IMR-90 (cell line): ENCODE data around the gene IRF6. TPM values are rescaled to one million over a fixed set of nuclear protein-coding genes. Genes with fewer than 3 reads are reported as not detected.

Experiments
- ATAC-seq: fragments of 200-7000 bp; cut with Tn5 transposase; 2 replicates; pipeline ENCODE4 v1.9.1; 2020; ENCODE audit warnings: low read depth, mild to moderate bottlenecking, moderate library complexity
- BruUV-seq: library from RNA; stranded (reverse); fragments of 400-500 nt; replicated peaks from 2 replicates; lab custom pipeline; 2021; lab: Mats Ljungman, UMichigan
- CTCF ChIA-PET: fragments of 300-600 bp; formaldehyde crosslinking; extraction: SDS; loops from one replicate; lab custom pipeline; 2021; ENCODE audit warnings: antibody characterized with exemption; lab: Yijun Ruan, JAX
- POLR2A ChIA-PET: fragments of 300-600 bp; sonication (Branson Sonifier 250); formaldehyde crosslinking; loops from one replicate; lab custom pipeline; 2022; ENCODE audit warnings: antibody characterized with exemption; ENCODE audit not compliant: unreplicated experiment; lab: Charles Lee
- DNase-seq: peaks from one replicate; pipeline ENCODE4 v3.0.0; 2013
- H2AFZ ChIP-seq: replicated peaks from 2 replicates; pipeline ENCODE3; 2013; ENCODE audit warnings: low read length, mild to moderate bottlenecking; ENCODE audit not compliant: poor library complexity
- H2AK5ac ChIP-seq: 2 replicates; pipeline ENCODE4 v1.6.1; 2013; ENCODE audit warnings: low read depth, low read length, inconsistent platforms
- H2AK9ac ChIP-seq: replicated peaks from 2 replicates; pipeline ENCODE3; 2013; ENCODE audit warnings: mild to moderate bottlenecking, low read depth, low read length, moderate library complexity; ENCODE audit not compliant: poor library complexity
- H2BK120ac ChIP-seq: 2 replicates; pipeline ENCODE4 v1.6.1; 2013; ENCODE audit warnings: low read depth, low read length, inconsistent platforms
- H2BK15ac ChIP-seq: 3 replicates; pipeline ENCODE4 v1.6.1; 2013; ENCODE audit warnings: low read depth, low read length, inconsistent platforms
- H2BK20ac ChIP-seq: 2 replicates; pipeline ENCODE4 v1.6.1; 2013; ENCODE audit warnings: low read depth, mild to moderate bottlenecking, inconsistent platforms, low read length, moderate library complexity
- H2BK5ac ChIP-seq: 2 replicates; pipeline ENCODE4 v1.6.1; 2013; ENCODE audit warnings: mild to moderate bottlenecking, low read depth, low read length, inconsistent platforms; ENCODE audit not compliant: poor library complexity, severe bottlenecking
- H3K14ac ChIP-seq: replicated peaks from 2 replicates; pipeline ENCODE4 v1.6.1; 2013; ENCODE audit warnings: low read depth, low read length, inconsistent platforms
- H3K18ac ChIP-seq: 2 replicates; pipeline ENCODE4 v1.6.1; 2013; ENCODE audit warnings: low read depth, low read length, control low read depth
- H3K23ac ChIP-seq: 2 replicates; pipeline ENCODE4 v1.6.1; 2013; ENCODE audit warnings: low read depth, low read length, inconsistent platforms
- H3K27ac ChIP-seq: 2 replicates; pipeline ENCODE4 v1.5.1; 2013; ENCODE audit warnings: mild to moderate bottlenecking, control low read depth, low read length; ENCODE audit not compliant: insufficient read depth
- H3K27me3 ChIP-seq: 2 replicates; pipeline ENCODE4 v1.6.1; 2013; ENCODE audit warnings: low read length; ENCODE audit not compliant: control insufficient read depth, insufficient read depth
- H3K36me3 ChIP-seq: 2 replicates; pipeline ENCODE4 v1.6.1; 2013; ENCODE audit warnings: low read length, mixed read lengths; ENCODE audit not compliant: control insufficient read depth, insufficient read depth
- H3K4ac ChIP-seq: 2 replicates; pipeline ENCODE4 v1.6.1; 2013; ENCODE audit warnings: low read depth, low read length, inconsistent platforms
- H3K4me1 ChIP-seq: 2 replicates; pipeline ENCODE4 v1.6.1; 2013; ENCODE audit warnings: low read length, mixed read lengths; ENCODE audit not compliant: control insufficient read depth, insufficient read depth
- H3K4me2 ChIP-seq: 2 replicates; pipeline ENCODE4 v1.6.1; 2013; ENCODE audit warnings: low read depth, mild to moderate bottlenecking, control low read depth, low read length, moderate library complexity
- H3K4me3 ChIP-seq: 2 replicates; pipeline ENCODE4 v1.5.1; 2013; ENCODE audit warnings: low read depth, mild to moderate bottlenecking, control low read depth, low read length, moderate library complexity; ENCODE audit not compliant: insufficient read depth
- H3K56ac ChIP-seq: 2 replicates; pipeline ENCODE4 v1.6.1; 2013; ENCODE audit warnings: low read length, inconsistent platforms; ENCODE audit not compliant: insufficient read depth; ENCODE audit errors: extremely low read depth
- H3K79me1 ChIP-seq, 2 experiments: 2 replicates each; pipeline ENCODE4 v1.6.1; 2013; ENCODE audit warnings: low read length in 2 of 2, inconsistent platforms in 1 of 2, low read depth in 1 of 2
- H3K9ac ChIP-seq: 2 replicates; pipeline ENCODE4 v1.6.1; 2013; ENCODE audit warnings: low read depth, low read length, control low read depth
- H3K9me1 ChIP-seq: 2 replicates; pipeline ENCODE4 v1.6.1; 2013; ENCODE audit warnings: low read length, inconsistent platforms; ENCODE audit not compliant: insufficient read depth
- H3K9me3 ChIP-seq: 2 replicates; pipeline ENCODE4 v1.6.1; 2013; ENCODE audit warnings: low read length; ENCODE audit not compliant: control insufficient read depth, insufficient read depth
- H4K20me1 ChIP-seq: 2 replicates; pipeline ENCODE4 v1.6.1; 2013; ENCODE audit warnings: low read length, inconsistent platforms; ENCODE audit not compliant: insufficient read depth
- H4K5ac ChIP-seq: 2 replicates; pipeline ENCODE4 v1.6.1; 2013; ENCODE audit warnings: mild to moderate bottlenecking, low read depth, low read length, control low read depth
- H4K8ac ChIP-seq, 2 experiments: 2 replicates each; pipeline ENCODE4 v1.6.1; 2013; ENCODE audit warnings: low read depth in 2 of 2, low read length in 2 of 2, control low read depth in 1 of 2, inconsistent platforms in 1 of 2
- H4K91ac ChIP-seq: 2 replicates; pipeline ENCODE4 v1.6.1; 2013; ENCODE audit warnings: low read depth, low read length, inconsistent platforms; ENCODE audit not compliant: insufficient read depth
- BHLHE40 ChIP-seq: fragments of 150-350 bp; IDR thresholded peaks from 2 replicates; pipeline ENCODE4 v1.6.1; 2016; ENCODE audit warnings: mild to moderate bottlenecking, low read depth, low read length
- CEBPB ChIP-seq: IDR thresholded peaks from 2 replicates; pipeline ENCODE4 v1.6.1; 2012; ENCODE audit warnings: low read depth, low read length, improper control_type of control experiment
- CHD1 ChIP-seq: IDR thresholded peaks from 2 replicates; pipeline ENCODE4 v1.6.1; 2012; ENCODE audit warnings: low read depth, low read length, improper control_type of control experiment
- ELK1 ChIP-seq: fragments of 150-350 bp; IDR thresholded peaks from 2 replicates; pipeline ENCODE4 v1.6.1; 2016; ENCODE audit warnings: low read depth, mild to moderate bottlenecking, low read length, moderate library complexity, borderline replicate concordance
- FOS ChIP-seq: fragments of 150-350 bp; IDR thresholded peaks from 2 replicates; pipeline ENCODE4 v1.6.1; 2016; ENCODE audit warnings: low read depth, low read length
- MAFK ChIP-seq: IDR thresholded peaks from 2 replicates; pipeline ENCODE4 v1.6.1; 2012; ENCODE audit warnings: low read depth, low read length, improper control_type of control experiment
- MAZ ChIP-seq: IDR thresholded peaks from 2 replicates; pipeline ENCODE4 v1.6.1; 2012; ENCODE audit warnings: low read depth, mild to moderate bottlenecking, low read length, improper control_type of control experiment, moderate library complexity, borderline replicate concordance
- NFE2L2 ChIP-seq: fragments of 150-350 bp; IDR thresholded peaks from 2 replicates; pipeline ENCODE4 v1.6.1; 2016; ENCODE audit warnings: low read depth, mild to moderate bottlenecking, low read length
- POLR2A ChIP-seq: IDR thresholded peaks from 2 replicates; pipeline ENCODE4 v1.6.1; 2012; ENCODE audit warnings: mild to moderate bottlenecking, low read depth, low read length
- RCOR1 ChIP-seq: IDR thresholded peaks from 2 replicates; pipeline ENCODE4 v1.6.1; 2012; ENCODE audit warnings: mild to moderate bottlenecking, low read length, improper control_type of control experiment; ENCODE audit not compliant: insufficient replicate concordance
- RFX5 ChIP-seq: IDR thresholded peaks from 2 replicates; pipeline ENCODE4 v1.8.0; 2012; ENCODE audit warnings: low read depth, mild to moderate bottlenecking, low read length, moderate library complexity
- SMC3 ChIP-seq: fragments of 150-350 bp; IDR thresholded peaks from 2 replicates; pipeline ENCODE4 v1.6.1; 2016; ENCODE audit warnings: low read depth, mild to moderate bottlenecking, antibody characterized with exemption, low read length, moderate library complexity
- WGBS, 2 experiments: methylation state at CpG; one replicate each; pipeline versions ENCODE4 v1.1.5 to v1.1.7; 2013; ENCODE audit warnings: missing lambda C conversion rate in 2 of 2; ENCODE audit not compliant: insufficient read length in 1 of 2; ENCODE audit errors: extremely low coverage in 2 of 2; 5-methylcytosine and 5-hydroxymethylcytosine counted together
- dilution Hi-C: fragments of 300-500 bp; cut with HindIII; formaldehyde crosslinking; loops from one replicate; pipeline ENCODE4 v1.14.3; 2018; ENCODE audit warnings: low sequenced_read_pairs; ENCODE audit not compliant: unreplicated experiment
- in situ Hi-C: fragments of 300-500 bp; cut with MboI; formaldehyde crosslinking; loops from 3 replicates; pipeline ENCODE4 v1.14.3; 2019; ENCODE audit warnings: low sequenced_read_pairs, inconsistent platforms, mixed read lengths
- intact Hi-C: fragments of 100-400 bp; cut with micrococcal nuclease; formaldehyde crosslinking; loops from 2 replicates; pipeline ENCODE4 v1.10.0; 2022
- polyA plus RNA-seq, 3 experiments: library from polyadenylated mRNA; depleted of rRNA; stranded (reverse); fragments of >200 nt; gene quantifications; 2 replicates each; pipeline ENCODE4 v1.2.3, GENCODE V29; 2012; ENCODE audit warnings: low replicate concordance in 1 of 3
- total RNA-seq: library from RNA; depleted of rRNA; stranded (reverse); fragments of >200 nt; gene quantifications from 2 replicates; pipeline ENCODE4 v1.2.3, GENCODE V29; 2012
- TF ChIP-seq, protein P1 (sequence below): fragments of 150-350 bp; IDR thresholded peaks from 2 replicates; pipeline ENCODE4 v1.6.1; 2017; ENCODE audit warnings: mild to moderate bottlenecking, antibody characterized with exemption, low read length, low read depth
- TF ChIP-seq, protein P2 (sequence below): conservative IDR thresholded peaks from 2 replicates; pipeline ENCODE4 v1.5.1; 2012; ENCODE audit warnings: mild to moderate bottlenecking, low read depth, low read length, improper control_type of control experiment

Gene IRF6
- total and polyA plus RNA-seq, 2 of the 4 experiments (the other 2 are of a cell fraction): 1.2 to 2.9 TPM

DNA sequence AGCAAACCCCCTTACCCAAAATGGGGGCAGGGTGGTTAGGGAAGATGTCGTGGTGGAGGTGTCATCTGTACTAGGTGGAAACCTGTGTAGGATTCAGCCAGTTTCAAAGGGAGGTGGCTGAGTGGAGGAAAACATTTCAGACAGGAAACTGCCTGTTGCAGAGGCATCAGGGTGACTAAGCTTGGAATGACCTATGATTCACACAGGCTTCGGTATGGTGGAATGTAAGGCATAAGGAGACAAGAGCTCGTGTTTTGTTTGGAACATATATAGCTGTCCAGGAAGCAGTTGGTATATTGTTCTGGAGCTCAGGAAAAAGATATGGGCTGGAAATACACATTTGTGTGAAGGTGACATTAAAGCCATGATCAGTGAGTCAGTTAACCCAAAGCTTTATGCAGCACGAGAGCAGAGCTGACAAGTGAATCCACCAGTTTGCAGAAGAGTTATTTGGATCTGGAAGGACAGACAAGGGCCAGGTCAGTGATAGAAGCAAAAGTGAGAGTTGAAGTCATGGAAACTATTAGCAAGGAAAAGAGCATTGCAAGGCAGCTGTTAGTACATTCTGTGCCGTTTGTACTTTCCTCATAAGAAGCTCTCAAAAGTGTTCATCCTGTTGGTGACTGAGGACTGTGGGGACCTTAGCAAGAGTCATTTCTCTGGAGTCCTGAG lies 34.1 kb upstream of the IRF6 start:
- H3K9me1 ChIP-seq: peaks cover 26% of the 10 kb centered on the region
- intact Hi-C loops: loop anchor here (1.0 kb wide), 1 partner anchor 12 kb away; no protein-coding TSS in a partner anchor
- peak overlapping the region; percentile 94 for H3K18ac ChIP-seq
- H3K56ac ChIP-seq: peak overlapping the region; percentile 91
- H3K14ac ChIP-seq: peak overlapping the region; percentile 88
- ChIA-PET POLR2A (interaction anchor here (1.0 kb wide), 1 partner anchor 32 kb away, joined by 8 read pairs; no protein-coding TSS in a partner anchor), CTCF (interaction anchor here (1.1 to 1.9 kb wide), 3 partner anchors 12 to 20 kb away, joined by 5 to 8 read pairs (median 6); partner anchors contain the start of gene UTP25)
- H3K4ac ChIP-seq: peak overlapping the region; percentile 97
- in situ Hi-C loops: no loop called here
- H2AK9ac ChIP-seq: peak overlapping the region; percentile 91
- H3K23ac ChIP-seq: peak overlapping the region; percentile 92
- peaks cover 18% of the 10 kb centered on the region for H3K4me1 ChIP-seq
- peak overlapping the region; percentile 89 for H3K27ac ChIP-seq
- H2BK15ac ChIP-seq: peak overlapping the region; percentile 88
- H4K8ac ChIP-seq: peak overlapping the region; percentile 85 to 97
- H3K9me3 ChIP-seq: no peaks in the 10 kb centered on the region
- H4K5ac ChIP-seq: peak overlapping the region; percentile 98
- H4K91ac ChIP-seq: peak overlapping the region; percentile 94
- DNase-seq (peak; percentile 98), ATAC-seq (peak; percentile 95)
- H2BK120ac ChIP-seq: peak overlapping the region; percentile 98
- no TSS peak for BruUV-seq
- H4K20me1 ChIP-seq: no peaks in the 10 kb centered on the region
- no peaks in the 10 kb centered on the region for H3K27me3 ChIP-seq
- peak overlapping the region; percentile 90 for H3K4me2 ChIP-seq
- H3K36me3 ChIP-seq: peaks cover 41% of the 10 kb centered on the region
- dilution Hi-C loops: no loop called here
- peak overlapping the region; percentile 97 for H2BK20ac ChIP-seq
- peak overlapping the region; percentile 55 for H3K9ac ChIP-seq
- WGBS, 2 experiments: 0% methylated on average over 3 of the region's 5 CpGs; no CpG with 5 or more reads in 1 of the 2 experiments
- peaks cover 39 to 56% of the 10 kb centered on the region in 2 experiments for H3K79me1 ChIP-seq
- peak overlapping the region; percentile 91 for H2AK5ac ChIP-seq
- no peak overlapping the region for H2AFZ ChIP-seq
- peak overlapping the region; percentile 95 for H2BK5ac ChIP-seq
- H3K4me3 ChIP-seq: no peak overlapping the region; the same call in 1 of the 2 replicates
- TF ChIP-seq MAZ (no peak), POLR2A (0 out of 2 replicates have a peak, but pooled peaks have one; percentile 30), NFE2L2 (peak; percentile 53; the same call in 1 of the 2 replicates), SMC3 (no peak), CEBPB (peak; percentile 80; the same call in 1 of the 2 replicates), MAFK (peak; percentile 31; the same call in 1 of the 2 replicates), ELK1 (no peak), CHD1 (0 out of 2 replicates have a peak, but pooled peaks have one; percentile 55), RFX5 (no peak), FOS (peak; percentile 96), BHLHE40 (peak; percentile 88), RCOR1 (no peak)
- TF ChIP-seq, protein P1, sequence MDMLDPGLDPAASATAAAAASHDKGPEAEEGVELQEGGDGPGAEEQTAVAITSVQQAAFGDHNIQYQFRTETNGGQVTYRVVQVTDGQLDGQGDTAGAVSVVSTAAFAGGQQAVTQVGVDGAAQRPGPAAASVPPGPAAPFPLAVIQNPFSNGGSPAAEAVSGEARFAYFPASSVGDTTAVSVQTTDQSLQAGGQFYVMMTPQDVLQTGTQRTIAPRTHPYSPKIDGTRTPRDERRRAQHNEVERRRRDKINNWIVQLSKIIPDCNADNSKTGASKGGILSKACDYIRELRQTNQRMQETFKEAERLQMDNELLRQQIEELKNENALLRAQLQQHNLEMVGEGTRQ: no peak
- TF ChIP-seq, protein P2, sequence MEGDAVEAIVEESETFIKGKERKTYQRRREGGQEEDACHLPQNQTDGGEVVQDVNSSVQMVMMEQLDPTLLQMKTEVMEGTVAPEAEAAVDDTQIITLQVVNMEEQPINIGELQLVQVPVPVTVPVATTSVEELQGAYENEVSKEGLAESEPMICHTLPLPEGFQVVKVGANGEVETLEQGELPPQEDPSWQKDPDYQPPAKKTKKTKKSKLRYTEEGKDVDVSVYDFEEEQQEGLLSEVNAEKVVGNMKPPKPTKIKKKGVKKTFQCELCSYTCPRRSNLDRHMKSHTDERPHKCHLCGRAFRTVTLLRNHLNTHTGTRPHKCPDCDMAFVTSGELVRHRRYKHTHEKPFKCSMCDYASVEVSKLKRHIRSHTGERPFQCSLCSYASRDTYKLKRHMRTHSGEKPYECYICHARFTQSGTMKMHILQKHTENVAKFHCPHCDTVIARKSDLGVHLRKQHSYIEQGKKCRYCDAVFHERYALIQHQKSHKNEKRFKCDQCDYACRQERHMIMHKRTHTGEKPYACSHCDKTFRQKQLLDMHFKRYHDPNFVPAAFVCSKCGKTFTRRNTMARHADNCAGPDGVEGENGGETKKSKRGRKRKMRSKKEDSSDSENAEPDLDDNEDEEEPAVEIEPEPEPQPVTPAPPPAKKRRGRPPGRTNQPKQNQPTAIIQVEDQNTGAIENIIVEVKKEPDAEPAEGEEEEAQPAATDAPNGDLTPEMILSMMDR: no peak
